Stomach (tissue), 4 donors: Measurements from ENCODE around the gene WWOX.

Source experiments
- EP300 ChIP-seq: sonication (generic); formaldehyde crosslinking; IDR thresholded peaks from one replicate; pipeline ENCODE4 v1.6.1; 2017; ENCODE audit warnings: antibody characterized with exemption
- POLR2A ChIP-seq, 4 donors: fragments of 450-650 bp; IDR thresholded peaks; one replicate each; pipeline ENCODE4 v1.6.1; 2016; ENCODE audit warnings: antibody characterized with exemption in 4 of 4, control low read depth in 2 of 4, mild to moderate bottlenecking in 1 of 4, moderate library complexity in 1 of 4
- POLR2AphosphoS5 ChIP-seq, 3 donors: sonication (generic); formaldehyde crosslinking; IDR thresholded peaks; one replicate each; pipeline ENCODE4 v1.6.1; 2016; ENCODE audit warnings: antibody characterized with exemption in 3 of 3
- TF ChIP-seq, protein P1 (sequence below), 7 experiments: fragments of 450-650 bp in 4 of 7; fragments of 200-600 bp in 3 of 7; sonication (generic) in 3 of 7; IDR thresholded peaks; one replicate each; pipeline ENCODE4 v1.5.1; 2016 to 2019; ENCODE audit warnings: antibody characterized with exemption in 7 of 7, control low read depth in 2 of 7, mild to moderate bottlenecking in 1 of 7

DNA sequence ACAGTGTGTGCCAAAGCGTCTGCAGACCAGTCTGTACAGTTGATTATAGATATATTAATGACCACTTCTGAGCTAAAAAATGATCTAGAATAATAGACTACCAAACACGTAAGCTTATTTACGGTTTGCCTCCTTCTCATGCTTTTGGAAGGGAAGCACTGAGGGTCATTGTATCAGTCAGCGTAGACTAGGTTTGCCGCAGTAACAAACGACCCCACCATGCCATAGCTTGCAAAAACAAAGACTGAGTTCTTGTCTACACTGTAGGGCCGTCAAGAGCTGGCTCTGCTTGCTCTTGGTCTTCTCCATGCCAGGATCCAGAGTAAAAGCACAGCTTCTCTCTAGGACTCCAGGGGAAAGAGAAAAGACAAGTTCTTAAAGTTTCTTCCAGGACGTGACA, 820.4 kb downstream of the WWOX start:
- TF ChIP-seq POLR2A (IDR thresholded peaks at IDR 0.05) = no peak
- TF ChIP-seq, protein P1, sequence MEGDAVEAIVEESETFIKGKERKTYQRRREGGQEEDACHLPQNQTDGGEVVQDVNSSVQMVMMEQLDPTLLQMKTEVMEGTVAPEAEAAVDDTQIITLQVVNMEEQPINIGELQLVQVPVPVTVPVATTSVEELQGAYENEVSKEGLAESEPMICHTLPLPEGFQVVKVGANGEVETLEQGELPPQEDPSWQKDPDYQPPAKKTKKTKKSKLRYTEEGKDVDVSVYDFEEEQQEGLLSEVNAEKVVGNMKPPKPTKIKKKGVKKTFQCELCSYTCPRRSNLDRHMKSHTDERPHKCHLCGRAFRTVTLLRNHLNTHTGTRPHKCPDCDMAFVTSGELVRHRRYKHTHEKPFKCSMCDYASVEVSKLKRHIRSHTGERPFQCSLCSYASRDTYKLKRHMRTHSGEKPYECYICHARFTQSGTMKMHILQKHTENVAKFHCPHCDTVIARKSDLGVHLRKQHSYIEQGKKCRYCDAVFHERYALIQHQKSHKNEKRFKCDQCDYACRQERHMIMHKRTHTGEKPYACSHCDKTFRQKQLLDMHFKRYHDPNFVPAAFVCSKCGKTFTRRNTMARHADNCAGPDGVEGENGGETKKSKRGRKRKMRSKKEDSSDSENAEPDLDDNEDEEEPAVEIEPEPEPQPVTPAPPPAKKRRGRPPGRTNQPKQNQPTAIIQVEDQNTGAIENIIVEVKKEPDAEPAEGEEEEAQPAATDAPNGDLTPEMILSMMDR (IDR thresholded peaks at IDR 0.05) = no peak
- TF ChIP-seq EP300 = no peak
- no peak for TF ChIP-seq POLR2AphosphoS5 (IDR thresholded peaks at IDR 0.05)
